Ramos (cell line): ENCODE data around the gene PDGFA.

Source experiments
- in situ Hi-C: fragments of 300-500 bp; cut with MboI; formaldehyde crosslinking; loops from one replicate; pipeline ENCODE4 v1.14.3; 2022; ENCODE audit warnings: low sequenced_read_pairs; ENCODE audit not compliant: unreplicated experiment

The PDGFA gene

GRCh38 chr7:507623-508300, 11.9 kb downstream of the PDGFA start:
- in situ Hi-C loops, result no loop called here

GRCh38 chr7:506921-507622, 12.6 kb downstream of the PDGFA start:
- in situ Hi-C loops, result no loop called here

- in situ Hi-C loops, result no loop called here
Observed at GRCh38 chr7:506391-506831, 13.2 kb downstream of the PDGFA start.

GRCh38 chr7:505171-505570, 14.5 kb downstream of the PDGFA start:
- in situ Hi-C loops, result no loop called here

GRCh38 chr7:504221-505111, 15.2 kb downstream of the PDGFA start:
- in situ Hi-C loops, result no loop called here

- in situ Hi-C loops, result no loop called here
Observed at GRCh38 chr7:503575-504111, 16.0 kb downstream of the PDGFA start.

- in situ Hi-C loops, result no loop called here
Observed at GRCh38 chr7:502296-502695, 17.4 kb downstream of the PDGFA start.

GRCh38 chr7:501526-501925, 18.1 kb downstream of the PDGFA start:
- in situ Hi-C loops, result no loop called here

GRCh38 chr7:500521-501420, 18.9 kb downstream of the PDGFA start:
- in situ Hi-C loops, result no loop called here

GRCh38 chr7:499853-500485, 19.7 kb downstream of the PDGFA start:
- in situ Hi-C loops, result no loop called here

- in situ Hi-C loops, result no loop called here
Observed at GRCh38 chr7:498678-499641, 20.7 kb downstream of the PDGFA start.

GRCh38 chr7:497946-498655, 21.5 kb downstream of the PDGFA start:
- in situ Hi-C loops, result no loop called here

- in situ Hi-C loops, result no loop called here
Observed at GRCh38 chr7:497346-497745, 22.3 kb downstream of the PDGFA start.

- in situ Hi-C loops, result no loop called here
Observed at GRCh38 chr7:496528-497295, 22.9 kb downstream of the PDGFA start.

- in situ Hi-C loops, result no loop called here
Observed at GRCh38 chr7:495761-496321, 23.8 kb downstream of the PDGFA start.

GRCh38 chr7:495326-495725, 24.3 kb downstream of the PDGFA start:
- in situ Hi-C loops, result no loop called here
